CD14-positive monocyte (primary cell): ENCODE results near the gene CYP27C1. TPM values are rescaled to one million over a fixed set of nuclear protein-coding genes. Genes with fewer than 3 reads are reported as not detected.

Source experiments
- DNase-seq, 3 donors: peaks; one replicate each; pipeline ENCODE4 v3.0.0-alpha.2; 2011 to 2022
- H2AFZ ChIP-seq: 2 replicates; pipeline ENCODE4 v1.6.0; 2012; ENCODE audit warnings: mild to moderate bottlenecking, low read depth, low read length, inconsistent platforms; ENCODE audit not compliant: insufficient read depth, poor library complexity, severe bottlenecking
- H3K27ac ChIP-seq, 2 donors: 1 replicate in 1 of 2; 2 replicates in 1 of 2; pipeline ENCODE4 v1.5.1; 2012 to 2013; ENCODE audit warnings: low read length in 2 of 2, control low read depth in 1 of 2, inconsistent platforms in 1 of 2, low read depth in 1 of 2, mild to moderate bottlenecking in 1 of 2
- H3K27me3 ChIP-seq, 2 donors: one replicate each; pipeline versions ENCODE4 v1.6.0 to v1.6.1; 2011 to 2013; ENCODE audit warnings: low read length in 2 of 2; ENCODE audit not compliant: control insufficient read depth in 2 of 2, insufficient read depth in 2 of 2
- H3K36me3 ChIP-seq, 2 donors: replicated peaks in 1 of 2; 1 replicate in 1 of 2; 2 replicates in 1 of 2; pipeline versions ENCODE4 v1.5.1 to v1.6.1; 2012 to 2013; ENCODE audit warnings: low read length in 2 of 2, control low read depth in 1 of 2, inconsistent platforms in 1 of 2, mild to moderate bottlenecking in 1 of 2; ENCODE audit not compliant: insufficient read depth in 2 of 2, control insufficient read depth in 1 of 2
- H3K4me1 ChIP-seq, 2 donors: 1 replicate in 1 of 2; 2 replicates in 1 of 2; pipeline versions ENCODE4 v1.5.1 to v1.6.1; 2012 to 2013; ENCODE audit warnings: low read length in 2 of 2, control low read depth in 1 of 2, inconsistent platforms in 1 of 2, mild to moderate bottlenecking in 1 of 2, moderate library complexity in 1 of 2; ENCODE audit not compliant: insufficient read depth in 2 of 2, control insufficient read depth in 1 of 2
- H3K4me2 ChIP-seq: replicated peaks from 2 replicates; pipeline ENCODE3; 2012; ENCODE audit warnings: low read length, moderate library complexity, mild to moderate bottlenecking; ENCODE audit not compliant: poor library complexity, severe bottlenecking; ENCODE audit errors: extremely low read depth
- H3K4me3 ChIP-seq, 3 experiments: fragments of 200-600 bp in 1 of 3; sonication (generic) in 1 of 3; replicated peaks in 1 of 3; 1 replicate in 2 of 3; 2 replicates in 1 of 3; pipeline ENCODE4 v1.5.1; 2011 to 2013; ENCODE audit warnings: low read length in 3 of 3, mild to moderate bottlenecking in 3 of 3, control low read depth in 2 of 3, low read depth in 2 of 3, inconsistent platforms in 1 of 3, moderate library complexity in 1 of 3
- H3K79me2 ChIP-seq: 2 replicates; pipeline ENCODE4 v1.6.0; 2012; ENCODE audit warnings: mild to moderate bottlenecking, control low read depth, inconsistent platforms, low read length, moderate library complexity; ENCODE audit not compliant: insufficient read depth
- H3K9ac ChIP-seq: 2 replicates; pipeline ENCODE4 v1.6.0; 2017; ENCODE audit warnings: low read length, mild to moderate bottlenecking; ENCODE audit not compliant: insufficient read depth, poor library complexity, severe bottlenecking
- H3K9me3 ChIP-seq, 2 donors: replicated peaks in 1 of 2; 1 replicate in 1 of 2; 2 replicates in 1 of 2; pipeline versions ENCODE4 v1.5.1 to v1.6.1; 2012 to 2013; ENCODE audit warnings: low read length in 2 of 2, control low read depth in 1 of 2; ENCODE audit not compliant: control insufficient read depth in 1 of 2, insufficient read depth in 1 of 2
- H4K20me1 ChIP-seq: 2 replicates; pipeline ENCODE4 v1.6.0; 2012; ENCODE audit warnings: mild to moderate bottlenecking, low read length, control low read depth, moderate library complexity; ENCODE audit not compliant: insufficient read depth
- H3K27ac Mint-ChIP-seq, 7 donors: one replicate each; pipeline ENCODE4 v1.8.0; 2020; ENCODE audit warnings: mild to moderate bottlenecking in 7 of 7, mixed read lengths in 7 of 7, moderate library complexity in 6 of 7, inconsistent platforms in 2 of 7
- H3K27me3 Mint-ChIP-seq, 3 donors: one replicate each; pipeline ENCODE4 v1.8.0; 2021 to 2022; ENCODE audit warnings: low read depth in 3 of 3, mild to moderate bottlenecking in 3 of 3, mixed read lengths in 3 of 3, moderate library complexity in 3 of 3, inconsistent platforms in 1 of 3
- H3K36me3 Mint-ChIP-seq, 2 donors: one replicate each; pipeline ENCODE4 v1.8.0; 2020; ENCODE audit warnings: mixed read lengths in 2 of 2, inconsistent platforms in 1 of 2, mild to moderate bottlenecking in 1 of 2
- H3K4me1 Mint-ChIP-seq: one replicate; pipeline ENCODE4 v1.8.0; 2020; ENCODE audit warnings: mild to moderate bottlenecking, mixed read lengths
- H3K4me3 Mint-ChIP-seq, 2 donors: one replicate each; pipeline ENCODE4 v1.8.0; 2020; ENCODE audit warnings: mild to moderate bottlenecking in 2 of 2, mixed read lengths in 2 of 2, moderate library complexity in 1 of 2
- H3K9me3 Mint-ChIP-seq, 7 donors: one replicate each; pipeline ENCODE4 v1.8.0; 2020 to 2022; ENCODE audit warnings: mixed read lengths in 7 of 7, mild to moderate bottlenecking in 6 of 7, moderate library complexity in 6 of 7, inconsistent platforms in 2 of 7
- CTCF ChIP-seq: fragments of 200-600 bp; IDR thresholded peaks from one replicate; pipeline ENCODE4 v1.8.0; 2022; ENCODE audit warnings: antibody characterized with exemption, mild to moderate bottlenecking
- WGBS: methylation state at CpG from one replicate; pipeline ENCODE4 v1.1.5; 2013; ENCODE audit warnings: missing lambda C conversion rate; ENCODE audit not compliant: insufficient coverage; 5-methylcytosine and 5-hydroxymethylcytosine counted together
- intact Hi-C, 2 donors: fragments of 100-400 bp; cut with micrococcal nuclease; formaldehyde crosslinking; loops; one replicate each; pipeline versions ENCODE4 v1.15.0 to v1.15.1; 2023
- polyA plus RNA-seq, 3 donors: library from polyadenylated mRNA; depleted of rRNA in 1 of 3; unstranded in 2 of 3; stranded (reverse) in 1 of 3; fragments of 300-500 nt in 2 of 3; fragments of >200 nt in 1 of 3; fragmentation: Illumina TruSeq in 2 of 3; gene quantifications; 1 replicate in 2 of 3; 2 replicates in 1 of 3; pipeline ENCODE4 v1.2.3, GENCODE V29; 2012 to 2021

The CYP27C1 gene
- polyA plus RNA-seq, 3 donors, result not detected

- Mint-ChIP-seq H3K4me3 (no peak overlapping the region), H3K36me3 (no peaks in the 10 kb centered on the region), H3K27me3 (peaks cover 1 to 4% (median 2%) of the 10 kb centered on the region in 3 donors), H3K27ac (no peak overlapping the region), H3K4me1 (peaks cover 10% of the 10 kb centered on the region), H3K9me3 (peaks cover 0 to 5% (median 4%) of the 10 kb centered on the region in 7 donors)
- H2AFZ ChIP-seq, result no peak overlapping the region
- H3K4me1 ChIP-seq, result peaks cover 6 to 8% of the 10 kb centered on the region in 2 donors
- H4K20me1 ChIP-seq, result no peaks in the 10 kb centered on the region
- no peaks in the 10 kb centered on the region for H3K36me3 ChIP-seq
- intact Hi-C loops, result no loop called here
- TF ChIP-seq CTCF, result no peak
- no peak overlapping the region for H3K27ac ChIP-seq
- H3K4me2 ChIP-seq, result no peak overlapping the region
- H3K4me3 ChIP-seq, result no peak overlapping the region
- H3K79me2 ChIP-seq, result no peaks in the 10 kb centered on the region
- H3K9me3 ChIP-seq, result peaks cover 0 to 3% of the 10 kb centered on the region in 2 donors
- DNase-seq, result no peak
- 100% methylated on average over 2 of the region's 7 CpGs for WGBS
- H3K27me3 ChIP-seq, result no peaks in the 10 kb centered on the region
- H3K9ac ChIP-seq, result no peak overlapping the region
Measured at GRCh38 chr2:127155028-127155581, 65.0 kb downstream of the CYP27C1 start.

GRCh38 chr2:127154396-127154795, 65.7 kb downstream of the CYP27C1 start:
- no peak overlapping the region for H3K27ac ChIP-seq

More at GRCh38 chr2:127154396-127154795, 65.7 kb downstream of the CYP27C1 start:
- Mint-ChIP-seq H3K9me3 (peaks cover 0 to 5% (median 4%) of the 10 kb centered on the region in 7 donors), H3K4me3 (no peak overlapping the region), H3K4me1 (peaks cover 9% of the 10 kb centered on the region), H3K36me3 (no peaks in the 10 kb centered on the region), H3K27ac (no peak overlapping the region), H3K27me3 (peaks cover 1 to 4% (median 2%) of the 10 kb centered on the region in 3 donors)
- TF ChIP-seq CTCF, result no peak
- Histone ChIP-seq H3K4me2 (no peak overlapping the region), H3K9ac (no peak overlapping the region), H3K27me3 (no peaks in the 10 kb centered on the region), H4K20me1 (no peaks in the 10 kb centered on the region), H3K9me3 (peaks cover 0 to 3% of the 10 kb centered on the region in 2 donors), H3K4me3 (no peak overlapping the region), H3K79me2 (no peaks in the 10 kb centered on the region), H3K36me3 (no peaks in the 10 kb centered on the region), H3K4me1 (peaks cover 5 to 8% of the 10 kb centered on the region in 2 donors), H2AFZ (no peak overlapping the region)
- intact Hi-C loops, result no loop called here
- DNase-seq, result no peak
- WGBS, result 100% methylated on average over 2 of the region's 4 CpGs
